ENCODE results near the gene USP50. TPM values are rescaled to one million over a fixed set of nuclear protein-coding genes. Genes with fewer than 3 reads are reported as not detected.
"Not testable (repeated sequence)": the region's sequence is repeated elsewhere in the genome, so short reads cannot be mapped to it uniquely, and the experiment has no call there.

Gene USP50
- polyA plus RNA-seq, 1 experiment = not detected

DNA sequence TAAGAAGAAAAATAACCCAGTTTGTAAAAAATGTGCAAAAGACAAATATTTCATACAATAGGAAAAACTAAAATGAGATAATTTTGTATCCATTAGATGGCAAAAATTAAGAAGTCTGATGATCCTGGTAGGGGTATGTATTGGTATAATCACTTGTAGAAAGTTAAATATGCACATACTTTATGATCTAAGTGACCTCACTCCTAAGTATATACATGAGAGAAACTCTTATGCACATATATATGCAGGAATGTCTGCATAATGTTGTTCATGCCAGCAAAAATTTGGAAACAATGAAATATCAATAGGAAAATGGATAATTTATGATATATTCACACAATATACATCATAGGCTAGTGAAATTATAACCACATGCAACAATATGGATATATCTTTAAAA lies 33.5 kb downstream of the USP50 start:
- H3K27me3 ChIP-seq (ENCODE audit: control insufficient read depth, insufficient read depth, low read length) = no peaks in the 10 kb centered on the region
- TF ChIP-seq, protein P1, sequence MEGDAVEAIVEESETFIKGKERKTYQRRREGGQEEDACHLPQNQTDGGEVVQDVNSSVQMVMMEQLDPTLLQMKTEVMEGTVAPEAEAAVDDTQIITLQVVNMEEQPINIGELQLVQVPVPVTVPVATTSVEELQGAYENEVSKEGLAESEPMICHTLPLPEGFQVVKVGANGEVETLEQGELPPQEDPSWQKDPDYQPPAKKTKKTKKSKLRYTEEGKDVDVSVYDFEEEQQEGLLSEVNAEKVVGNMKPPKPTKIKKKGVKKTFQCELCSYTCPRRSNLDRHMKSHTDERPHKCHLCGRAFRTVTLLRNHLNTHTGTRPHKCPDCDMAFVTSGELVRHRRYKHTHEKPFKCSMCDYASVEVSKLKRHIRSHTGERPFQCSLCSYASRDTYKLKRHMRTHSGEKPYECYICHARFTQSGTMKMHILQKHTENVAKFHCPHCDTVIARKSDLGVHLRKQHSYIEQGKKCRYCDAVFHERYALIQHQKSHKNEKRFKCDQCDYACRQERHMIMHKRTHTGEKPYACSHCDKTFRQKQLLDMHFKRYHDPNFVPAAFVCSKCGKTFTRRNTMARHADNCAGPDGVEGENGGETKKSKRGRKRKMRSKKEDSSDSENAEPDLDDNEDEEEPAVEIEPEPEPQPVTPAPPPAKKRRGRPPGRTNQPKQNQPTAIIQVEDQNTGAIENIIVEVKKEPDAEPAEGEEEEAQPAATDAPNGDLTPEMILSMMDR (IDR thresholded peaks at IDR 0.05; ENCODE audit: insufficient read depth, low read depth, low read length) = no peak
- no peak for DNase-seq (ENCODE audit: low read depth)
- ChIA-PET POLR2A (no interaction called here), CTCF (no interaction called here)
- no peak overlapping the region for H3K4me3 ChIP-seq (ENCODE audit: low read depth, low read length)
- no peaks in the 10 kb centered on the region for H3K36me3 ChIP-seq (ENCODE audit: control insufficient read depth, insufficient read depth, low read length)

DNA sequence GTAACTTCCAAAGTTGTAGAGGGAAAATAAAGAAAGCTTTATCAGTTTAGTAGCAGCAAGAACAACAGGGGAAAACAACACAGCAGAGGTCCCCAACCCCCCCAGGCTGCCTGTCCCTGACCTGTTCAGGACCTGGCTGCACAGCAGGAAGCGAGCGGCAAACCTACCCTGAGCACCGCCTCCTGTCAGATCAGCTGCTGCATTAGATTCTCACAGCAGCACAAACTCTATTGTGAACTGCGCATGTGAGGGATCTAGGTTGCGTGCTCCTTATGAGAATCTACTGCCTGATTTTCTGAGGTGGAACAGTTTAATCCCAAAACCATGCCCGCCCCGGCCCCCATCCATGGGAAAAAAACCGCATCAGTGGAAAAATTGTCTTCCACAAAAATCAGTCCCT lies 40.3 kb downstream of the USP50 start:
- DNase-seq (ENCODE audit: low read depth) = no peak
- ChIA-PET CTCF (no interaction called here), POLR2A (no interaction called here)
- TF ChIP-seq, protein P1 (IDR thresholded peaks at IDR 0.05; ENCODE audit: insufficient read depth, low read depth, low read length) = no peak
- no peaks in the 10 kb centered on the region for H3K36me3 ChIP-seq (ENCODE audit: control insufficient read depth, insufficient read depth, low read length)
- H3K4me3 ChIP-seq (ENCODE audit: low read depth, low read length) = no peak overlapping the region
- no peaks in the 10 kb centered on the region for H3K27me3 ChIP-seq (ENCODE audit: control insufficient read depth, insufficient read depth, low read length)

DNA sequence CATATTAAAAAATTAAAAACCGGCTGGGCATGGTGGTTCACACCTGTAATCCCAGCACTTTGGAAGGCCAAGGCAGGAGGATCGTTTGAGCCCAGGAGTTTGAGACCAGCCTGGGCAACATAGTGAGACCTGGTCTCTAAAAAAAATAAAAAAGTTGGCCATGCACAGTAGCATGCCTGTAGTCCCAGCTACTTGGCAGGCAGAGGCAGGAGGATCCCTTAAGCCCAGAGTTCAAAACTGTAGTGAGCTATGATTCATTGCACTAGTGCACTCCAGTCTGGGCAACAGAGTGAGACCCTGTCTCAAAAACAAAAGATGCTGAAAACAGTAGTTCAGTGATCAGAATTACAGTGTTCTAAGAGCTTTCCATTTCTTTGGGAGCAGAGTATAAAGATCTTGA lies 40.8 kb downstream of the USP50 start:
- H3K27me3 ChIP-seq (ENCODE audit: control insufficient read depth, insufficient read depth, low read length); POLR2A ChIA-PET; DNase-seq (ENCODE audit: low read depth); H3K4me3 ChIP-seq (ENCODE audit: low read depth, low read length); H3K36me3 ChIP-seq (ENCODE audit: control insufficient read depth, insufficient read depth, low read length): not testable (repeated sequence)
- CTCF ChIA-PET = interaction anchor here (0.6 kb wide), 1 partner anchor 116 kb away, joined by 3 read pairs; no protein-coding TSS in a partner anchor

DNA sequence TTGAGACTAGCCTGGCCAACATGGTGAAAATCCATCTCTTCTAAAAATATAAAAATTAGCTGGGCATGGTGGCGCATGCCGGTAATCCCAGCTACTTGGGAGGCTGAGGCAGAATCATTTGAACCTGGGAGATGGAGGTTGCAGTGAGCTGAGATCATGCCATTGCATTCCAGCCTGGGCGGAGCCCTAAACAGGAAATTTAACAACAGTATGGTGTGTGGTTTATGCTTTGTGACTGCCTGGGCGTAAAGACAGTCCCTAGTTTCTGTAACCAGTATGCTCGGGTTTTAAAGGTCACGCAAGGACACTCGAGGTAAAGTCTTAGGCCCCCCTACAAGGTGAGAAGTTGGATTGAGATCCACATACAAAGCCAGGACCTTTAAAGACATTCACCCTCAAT lies 43.3 kb downstream of the USP50 start:
- ChIA-PET POLR2A (no interaction called here), CTCF (interaction anchor here (1.2 kb wide), 1 partner anchor 19 kb away, joined by 3 read pairs; no protein-coding TSS in a partner anchor)

DNA sequence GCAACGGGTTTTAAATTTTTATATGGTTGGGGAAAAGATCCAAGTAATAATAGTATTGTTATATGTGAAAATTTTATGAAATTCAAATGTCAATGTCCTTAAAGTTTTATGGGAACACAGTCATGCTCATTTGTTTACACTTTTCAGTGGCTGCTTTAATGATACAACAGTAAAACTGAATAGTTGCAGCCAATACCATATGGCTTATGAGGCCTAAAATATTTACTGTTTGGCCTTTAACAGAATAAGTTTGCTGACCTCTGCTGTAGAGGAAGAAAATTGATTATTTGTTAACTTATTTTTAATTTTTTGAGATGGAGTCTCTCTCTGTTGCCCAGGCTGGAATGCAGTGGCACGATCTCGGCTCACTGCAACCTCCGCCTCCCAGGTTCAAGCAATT lies 44.7 kb downstream of the USP50 start:
- TF ChIP-seq, protein P1 (IDR thresholded peaks at IDR 0.05; ENCODE audit: insufficient read depth, low read depth, low read length) = no peak
- H3K27me3 ChIP-seq (ENCODE audit: control insufficient read depth, insufficient read depth, low read length) = no peaks in the 10 kb centered on the region
- ChIA-PET CTCF (no interaction called here), POLR2A (no interaction called here)
- no peak for DNase-seq (ENCODE audit: low read depth)
- no peak overlapping the region for H3K4me3 ChIP-seq (ENCODE audit: low read depth, low read length)
- peaks cover 2% of the 10 kb centered on the region for H3K36me3 ChIP-seq (ENCODE audit: control insufficient read depth, insufficient read depth, low read length)

More for the DNA sequence above, 43.3 kb downstream of the USP50 start:
- Histone ChIP-seq H3K4me3 (ENCODE audit: low read depth, low read length) (no peak overlapping the region), H3K27me3 (ENCODE audit: control insufficient read depth, insufficient read depth, low read length) (no peaks in the 10 kb centered on the region), H3K36me3 (ENCODE audit: control insufficient read depth, insufficient read depth, low read length) (peaks cover under 1% of the 10 kb centered on the region)
- no peak for DNase-seq (ENCODE audit: low read depth)
- TF ChIP-seq, protein P1 (IDR thresholded peaks at IDR 0.05; ENCODE audit: insufficient read depth, low read depth, low read length) = no peak

DNA sequence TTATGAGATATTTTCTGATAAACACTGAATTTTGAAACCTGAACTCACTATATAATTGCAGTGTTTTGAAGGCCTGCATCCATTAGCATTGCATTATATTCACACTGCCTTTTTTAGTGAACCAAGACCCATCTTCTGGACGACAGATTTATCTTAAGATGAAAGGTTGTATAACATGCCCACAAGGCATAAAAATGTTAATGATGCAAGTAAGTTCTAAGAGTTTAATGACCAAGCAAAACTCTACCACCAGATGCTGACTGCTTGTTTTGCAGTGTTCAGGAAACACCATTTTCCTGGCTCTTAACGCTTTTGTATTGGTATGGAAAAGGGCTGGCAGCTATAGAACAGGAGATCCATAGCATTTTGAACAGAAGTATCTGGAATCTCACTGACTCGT lies 46.1 kb downstream of the USP50 start:
- POLR2A ChIA-PET = no interaction called here
- DNase-seq (ENCODE audit: low read depth) = no peak
- H3K36me3 ChIP-seq (ENCODE audit: control insufficient read depth, insufficient read depth, low read length) = peaks cover 5% of the 10 kb centered on the region
- CTCF ChIA-PET = interaction anchor here (0.6 kb wide), 1 partner anchor 152 kb away, joined by 3 read pairs; no protein-coding TSS in a partner anchor
- H3K27me3 ChIP-seq (ENCODE audit: control insufficient read depth, insufficient read depth, low read length) = no peaks in the 10 kb centered on the region
- no peak overlapping the region for H3K4me3 ChIP-seq (ENCODE audit: low read depth, low read length)
- TF ChIP-seq, protein P1 (IDR thresholded peaks at IDR 0.05; ENCODE audit: insufficient read depth, low read depth, low read length) = no peak
